Spleen (tissue), 11 donors: Measurements from ENCODE around the gene DMD. TPM values are rescaled to one million over a fixed set of nuclear protein-coding genes. Genes with fewer than 3 reads are reported as not detected.

Source experiments
- DNase-seq: peaks from one replicate; pipeline ENCODE4 v3.0.0-alpha.2; 2020
- H3K27ac ChIP-seq, 8 donors: fragments of 200-600 bp; sonication (generic) in 7 of 8; 1 replicate in 4 of 8; 2 replicates in 4 of 8; pipeline versions ENCODE4 v1.5.0 to v1.8.0; 2016 to 2021; ENCODE audit warnings: inconsistent platforms in 4 of 8, mild to moderate bottlenecking in 4 of 8, moderate library complexity in 1 of 8
- H3K27me3 ChIP-seq, 7 donors: fragments of 200-600 bp; sonication (generic) in 6 of 7; replicated peaks in 1 of 7; 1 replicate in 4 of 7; 2 replicates in 3 of 7; pipeline versions ENCODE4 v1.5.0 to v1.8.0; 2016 to 2021; ENCODE audit warnings: inconsistent platforms in 3 of 7, mild to moderate bottlenecking in 1 of 7
- H3K36me3 ChIP-seq, 6 donors: fragments of 200-600 bp; sonication (generic) in 5 of 6; 1 replicate in 4 of 6; 2 replicates in 2 of 6; pipeline versions ENCODE4 v1.5.0 to v1.8.0; 2016 to 2021; ENCODE audit warnings: inconsistent platforms in 2 of 6
- H3K4me1 ChIP-seq, 6 donors: fragments of 200-600 bp; sonication (generic) in 5 of 6; 1 replicate in 3 of 6; 2 replicates in 3 of 6; pipeline versions ENCODE4 v1.5.0 to v1.8.0; 2016 to 2021; ENCODE audit warnings: inconsistent platforms in 3 of 6
- H3K4me3 ChIP-seq, 8 donors: fragments of 200-600 bp; sonication (generic) in 7 of 8; 1 replicate in 4 of 8; 2 replicates in 4 of 8; pipeline versions ENCODE4 v1.5.0 to v1.8.0; 2016 to 2021; ENCODE audit warnings: inconsistent platforms in 4 of 8, mild to moderate bottlenecking in 4 of 8, moderate library complexity in 2 of 8
- H3K9me3 ChIP-seq, 8 donors: fragments of 200-600 bp; sonication (generic) in 7 of 8; 1 replicate in 4 of 8; 2 replicates in 4 of 8; pipeline versions ENCODE4 v1.5.0 to v1.8.0; 2016 to 2021; ENCODE audit warnings: inconsistent platforms in 4 of 8
- CTCF ChIP-seq, 11 experiments: fragments of 200-600 bp in 7 of 11; fragments of 450-650 bp in 4 of 11; sonication (generic) in 4 of 11; IDR thresholded peaks in 8 of 11; conservative IDR thresholded peaks in 3 of 11; 1 replicate in 7 of 11; 2 replicates in 4 of 11; pipeline versions ENCODE4 v1.4.0 to v1.8.0; 2016 to 2021; ENCODE audit warnings: antibody characterized with exemption in 11 of 11, inconsistent platforms in 4 of 11, mild to moderate bottlenecking in 1 of 11
- POLR2A ChIP-seq, 3 donors: fragments of 450-650 bp; IDR thresholded peaks; one replicate each; pipeline ENCODE4 v1.5.1; 2017; ENCODE audit warnings: antibody characterized with exemption in 3 of 3, mild to moderate bottlenecking in 1 of 3
- POLR2AphosphoS5 ChIP-seq, 3 donors: sonication (generic); formaldehyde crosslinking; IDR thresholded peaks; one replicate each; pipeline ENCODE4 v1.5.1; 2017; ENCODE audit warnings: antibody characterized with exemption in 3 of 3
- WGBS, 5 donors: extraction: QIAGEN DNeasy Blood & Tissue Kit in 3 of 5; methylation state at CpG; one replicate each; pipeline versions ENCODE4 v1.1.5 to v1.1.7; 2013 to 2018; 5-methylcytosine and 5-hydroxymethylcytosine counted together
- intact Hi-C: fragments of 100-400 bp; cut with DNase I; formaldehyde crosslinking; loops from one replicate; pipeline ENCODE4 v1.15.0; 2023; ENCODE audit warnings: low total_unique reads
- polyA plus RNA-seq, 3 donors: library from polyadenylated mRNA; stranded (reverse); fragments of 200-250 nt; gene quantifications; one replicate each; pipeline ENCODE4 v1.2.1, GENCODE V29; 2013
- total RNA-seq, 7 donors: library from RNA; depleted of rRNA in 3 of 7; stranded (reverse); fragments of >200 nt in 3 of 7; fragmentation: NEBNext Ultra II Directional in 4 of 7; extraction: Animal tissue kit (Norgen Biotek cat#: 25700) in 4 of 7; gene quantifications; one replicate each; pipeline versions ENCODE4 v1.1.0 to v1.2.1, GENCODE V29; 2016 to 2021
- donor health status: healthy with polysubstance abuse.
- donor health status: DM: no; HTN: no; CAD: no; lungs with moderate emphysema.
- donor health status: DM: no; HTN: no; CAD: no.
- donor health status: Bipolar disorder and iron deficiency.
- donor health status: healthy.
- donor health status: DM: no; HTN: no; CAD: no.
- donor health status: DM: yes; HTN: yes; CAD: no.

DMD gene
- total and polyA plus RNA-seq, 10 donors: 1.3 to 11.3 (median 4.4) TPM

DNA sequence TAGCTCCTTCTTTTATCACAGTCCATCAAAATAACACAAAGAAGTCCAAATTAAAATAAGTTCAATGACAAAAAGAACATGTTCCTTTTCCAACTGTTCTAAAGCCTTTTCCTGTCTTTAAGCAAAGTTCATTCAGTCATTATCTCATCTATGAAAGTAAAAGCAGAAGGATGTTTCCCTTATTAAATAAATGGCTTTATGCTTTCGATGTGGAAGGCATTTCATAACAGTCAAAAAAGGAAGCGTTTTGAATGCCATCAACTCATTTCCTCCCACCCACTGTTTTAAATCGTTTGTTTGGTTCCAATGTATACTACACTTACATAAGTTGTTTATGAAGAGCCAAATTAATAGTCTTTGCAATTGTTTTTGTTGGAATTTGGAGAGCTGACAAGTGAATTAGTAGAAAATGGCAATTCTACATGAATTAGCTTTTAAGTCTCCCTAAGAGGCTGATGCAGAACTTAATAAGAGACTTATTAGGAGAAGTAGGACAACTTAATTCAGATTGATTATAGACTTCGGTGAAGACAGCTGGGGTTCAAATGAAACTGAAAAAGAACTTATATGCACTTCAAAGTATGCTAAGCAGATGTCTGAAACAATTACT lies 1746.9 kb downstream of the DMD start:
- no peak overlapping the region for H3K4me3 ChIP-seq
- H3K4me1 ChIP-seq: no peaks in the 10 kb centered on the region
- H3K9me3 ChIP-seq: peaks cover 0 to 4% (median 0%) of the 10 kb centered on the region in 8 donors
- WGBS, 5 donors: 14 to 34% (median 18%) methylated on average over 4 of the region's 4 CpGs
- no peaks in the 10 kb centered on the region for H3K36me3 ChIP-seq
- H3K27ac ChIP-seq: no peak overlapping the region
- TF ChIP-seq POLR2A (IDR thresholded peaks at IDR 0.05): no peak
- no peak for TF ChIP-seq CTCF (IDR thresholded peaks at IDR 0.05 in 8 of 11, conservative IDR thresholded peaks at IDR 0.05 in 3 of 11)
- TF ChIP-seq POLR2AphosphoS5 (IDR thresholded peaks at IDR 0.05): no peak
- no peak for DNase-seq
- intact Hi-C loops: no loop called here
- no peaks in the 10 kb centered on the region for H3K27me3 ChIP-seq

- Histone ChIP-seq H3K36me3 (no peaks in the 10 kb centered on the region), H3K4me1 (no peaks in the 10 kb centered on the region), H3K27ac (no peak overlapping the region), H3K27me3 (peaks cover 0 to 3% (median 0%) of the 10 kb centered on the region in 7 donors), H3K9me3 (peaks cover 0 to 2% (median 0%) of the 10 kb centered on the region in 8 donors), H3K4me3 (no peak overlapping the region)
- DNase-seq: no peak
- intact Hi-C loops: no loop called here
- TF ChIP-seq CTCF (IDR thresholded peaks at IDR 0.05 in 8 of 11, conservative IDR thresholded peaks at IDR 0.05 in 3 of 11) (no peak), POLR2A (IDR thresholded peaks at IDR 0.05) (no peak), POLR2AphosphoS5 (IDR thresholded peaks at IDR 0.05) (no peak)
These were observed 1750.1 kb downstream of the DMD start for GRCh38 chrX:31461266-31461665.

DNA sequence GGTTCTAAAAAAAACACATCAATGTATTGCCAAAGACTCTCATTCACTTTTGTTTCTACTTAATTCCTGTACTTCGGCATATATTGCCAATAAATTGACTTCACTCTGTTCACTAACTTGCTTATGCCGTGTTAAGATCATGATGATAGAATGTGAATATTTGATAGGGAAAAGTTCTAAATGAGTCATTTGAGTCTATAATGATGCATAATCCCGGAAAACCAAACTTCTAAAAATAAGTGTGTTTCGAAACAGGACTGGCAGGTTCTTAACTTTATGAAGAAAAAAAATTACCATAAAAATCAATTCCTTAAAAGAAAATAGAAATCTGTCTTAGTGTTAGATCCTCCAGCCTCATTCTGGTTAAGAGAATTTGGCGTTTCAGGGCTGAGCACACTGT lies 1752.0 kb downstream of the DMD start:
- 70 to 83% (median 81%) methylated on average over 5 of the region's 5 CpGs for WGBS, 5 donors
- H3K27ac ChIP-seq: no peak overlapping the region
- intact Hi-C loops: no loop called here
- TF ChIP-seq CTCF (IDR thresholded peaks at IDR 0.05 in 8 of 11, conservative IDR thresholded peaks at IDR 0.05 in 3 of 11) (no peak), POLR2A (IDR thresholded peaks at IDR 0.05) (no peak)
- no peak for DNase-seq
- H3K4me3 ChIP-seq: no peak overlapping the region
- H3K9me3 ChIP-seq: no peaks in the 10 kb centered on the region
- no peaks in the 10 kb centered on the region for H3K36me3 ChIP-seq
- no peaks in the 10 kb centered on the region for H3K4me1 ChIP-seq
- H3K27me3 ChIP-seq: peaks cover 0 to 3% (median 0%) of the 10 kb centered on the region in 7 donors

DNA sequence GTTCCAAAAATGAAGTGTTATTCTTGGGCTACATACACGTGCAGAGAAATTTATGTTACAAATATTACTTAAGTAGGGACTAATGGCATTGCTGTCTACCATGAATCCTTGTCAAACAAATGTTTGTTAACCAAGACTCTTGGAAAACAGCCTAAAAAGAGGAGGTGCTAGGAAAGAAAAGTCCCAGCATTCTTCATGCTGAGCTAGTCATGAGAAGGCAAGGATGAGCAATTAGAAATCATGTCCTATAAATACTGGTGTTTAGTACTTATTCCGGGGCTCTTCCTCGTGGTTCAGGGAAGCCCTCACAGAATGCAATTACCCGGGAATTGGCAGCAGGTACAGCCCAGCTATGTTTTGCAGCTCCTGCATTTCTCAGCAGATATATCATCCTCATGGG lies 1761.4 kb downstream of the DMD start:
- 59 to 88% (median 74%) methylated on average over 4 of the region's 4 CpGs for WGBS, 5 donors
- Histone ChIP-seq H3K36me3 (no peaks in the 10 kb centered on the region), H3K9me3 (no peaks in the 10 kb centered on the region), H3K27me3 (no peaks in the 10 kb centered on the region), H3K4me1 (no peaks in the 10 kb centered on the region), H3K4me3 (no peak overlapping the region), H3K27ac (no peak overlapping the region)
- intact Hi-C loops: no loop called here
- TF ChIP-seq POLR2A (IDR thresholded peaks at IDR 0.05) (no peak), POLR2AphosphoS5 (IDR thresholded peaks at IDR 0.05) (no peak), CTCF (IDR thresholded peaks at IDR 0.05 in 8 of 11, conservative IDR thresholded peaks at IDR 0.05 in 3 of 11) (no peak)
- no peak for DNase-seq
